Hematopoietic multipotent progenitor cell treated with erythropoietin and hydrocortisone succinate and interleukin-3 and kit ligand, for 8 days (in vitro differentiated cells): ENCODE data around the gene LUC7L3.
A peak's percentile ranks its signal among the peaks of the same experiment; 100 is the strongest.
"Not testable (repeated sequence)": the region's sequence is repeated elsewhere in the genome, so short reads cannot be mapped to it uniquely, and the experiment has no call there.

Experiments
- DNase-seq: peaks from one replicate; pipeline ENCODE4 v3.0.0-alpha.2; 2015

Gene LUC7L3

GRCh38 chr17:50710650-50711049, 8.8 kb upstream of the LUC7L3 start:
- DNase-seq = no peak

GRCh38 chr17:50712641-50713040, 6.8 kb upstream of the LUC7L3 start:
- no peak for DNase-seq

GRCh38 chr17:50715471-50715870, 3.9 kb upstream of the LUC7L3 start:
- no peak for DNase-seq

GRCh38 chr17:50719924-50720794, 756 bp downstream of the LUC7L3 start:
- peak; percentile 24 for DNase-seq

- DNase-seq = peak; percentile 74
Observed at GRCh38 chr17:50721194-50722010, 2.0 kb downstream of the LUC7L3 start.

- DNase-seq = no peak
Observed at GRCh38 chr17:50722746-50723145, 3.3 kb downstream of the LUC7L3 start.

GRCh38 chr17:50724622-50725021, 5.2 kb downstream of the LUC7L3 start:
- not testable (repeated sequence) for DNase-seq

GRCh38 chr17:50725769-50726655, 6.6 kb downstream of the LUC7L3 start:
- no peak for DNase-seq

GRCh38 chr17:50728112-50728429, 8.7 kb downstream of the LUC7L3 start:
- DNase-seq = no peak

- no peak for DNase-seq
Observed at GRCh38 chr17:50728881-50729765, 9.7 kb downstream of the LUC7L3 start.

GRCh38 chr17:50731575-50732460, 12.4 kb downstream of the LUC7L3 start:
- peak; percentile 76 for DNase-seq

- no peak for DNase-seq
Observed at GRCh38 chr17:50735287-50735686, 15.9 kb downstream of the LUC7L3 start.

- no peak for DNase-seq
Observed at GRCh38 chr17:50737118-50737698, 17.8 kb downstream of the LUC7L3 start.

- DNase-seq = no peak
Observed at GRCh38 chr17:50739098-50739497, 19.7 kb downstream of the LUC7L3 start.

GRCh38 chr17:50745631-50746030, 26.2 kb downstream of the LUC7L3 start:
- DNase-seq = no peak

- no peak for DNase-seq
Observed at GRCh38 chr17:50749245-50749644, 29.8 kb downstream of the LUC7L3 start.

- no peak for DNase-seq
Observed at GRCh38 chr17:50754521-50754920, 35.1 kb downstream of the LUC7L3 start.

- no peak for DNase-seq
Observed at GRCh38 chr17:50758524-50758923, 39.1 kb downstream of the LUC7L3 start.

- DNase-seq = no peak
Observed at GRCh38 chr17:50758989-50759544, 39.7 kb downstream of the LUC7L3 start.

GRCh38 chr17:50762177-50762576, 42.8 kb downstream of the LUC7L3 start:
- no peak for DNase-seq
